HEK293 (cell line): Measurements from ENCODE around the gene ZNF234.

Experiments used
- ZBTB7A ChIP-seq: fragments of 450-650 bp; formaldehyde crosslinking; IDR thresholded peaks from 2 replicates; pipeline ENCODE4 v1.5.1; 2016; ENCODE audit warnings: low read depth, missing biosample characterization, missing genetic modification characterization
- ZNF292 ChIP-seq: fragments of 450-650 bp; formaldehyde crosslinking; IDR thresholded peaks from 2 replicates; pipeline ENCODE4 v1.5.1; 2016; ENCODE audit warnings: low read depth, missing biosample characterization, missing genetic modification characterization, borderline replicate concordance
- ZNF521 ChIP-seq: fragments of 450-650 bp; formaldehyde crosslinking; IDR thresholded peaks from 2 replicates; pipeline ENCODE4 v1.5.1; 2017; ENCODE audit warnings: missing biosample characterization, mild to moderate bottlenecking, missing genetic modification characterization
- ZNF549 ChIP-seq: fragments of 450-650 bp; IDR thresholded peaks from 2 replicates; pipeline ENCODE4 v1.5.1; 2018; ENCODE audit warnings: missing biosample characterization, missing genetic modification characterization, mild to moderate bottlenecking, inconsistent platforms, moderate library complexity
- ZNF664 ChIP-seq: fragments of 450-650 bp; formaldehyde crosslinking; IDR thresholded peaks from 2 replicates; pipeline ENCODE4 v1.5.1; 2016; ENCODE audit warnings: missing biosample characterization, missing genetic modification characterization
- TF ChIP-seq, protein P1 (sequence below): fragments of 450-650 bp; formaldehyde crosslinking; IDR thresholded peaks from 2 replicates; pipeline ENCODE4 v1.5.1; 2016; ENCODE audit warnings: missing biosample characterization, missing genetic modification characterization
- TF ChIP-seq, protein P2 (sequence below): fragments of 450-650 bp; formaldehyde crosslinking; IDR thresholded peaks from 2 replicates; pipeline ENCODE4 v1.5.1; 2016; ENCODE audit warnings: missing biosample characterization, missing genetic modification characterization
- TF ChIP-seq, protein P3 (sequence below): fragments of 450-650 bp; formaldehyde crosslinking; IDR thresholded peaks from 2 replicates; pipeline ENCODE4 v1.5.1; 2016; ENCODE audit warnings: missing biosample characterization, missing genetic modification characterization

DNA sequence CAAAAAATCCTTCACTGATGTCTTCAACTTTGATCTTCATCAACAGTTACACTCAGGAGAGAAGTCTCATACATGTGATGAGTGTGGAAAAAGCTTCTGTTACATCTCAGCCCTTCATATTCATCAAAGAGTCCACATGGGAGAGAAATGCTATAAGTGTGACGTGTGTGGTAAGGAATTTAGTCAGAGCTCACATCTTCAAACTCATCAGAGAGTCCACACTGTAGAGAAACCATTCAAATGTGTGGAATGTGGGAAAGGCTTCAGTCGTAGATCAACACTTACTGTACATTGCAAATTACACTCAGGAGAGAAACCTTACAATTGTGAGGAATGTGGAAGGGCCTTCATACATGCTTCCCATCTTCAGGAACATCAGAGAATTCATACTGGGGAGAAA lies 15.1 kb downstream of the ZNF234 start:
- TF ChIP-seq, protein P1, sequence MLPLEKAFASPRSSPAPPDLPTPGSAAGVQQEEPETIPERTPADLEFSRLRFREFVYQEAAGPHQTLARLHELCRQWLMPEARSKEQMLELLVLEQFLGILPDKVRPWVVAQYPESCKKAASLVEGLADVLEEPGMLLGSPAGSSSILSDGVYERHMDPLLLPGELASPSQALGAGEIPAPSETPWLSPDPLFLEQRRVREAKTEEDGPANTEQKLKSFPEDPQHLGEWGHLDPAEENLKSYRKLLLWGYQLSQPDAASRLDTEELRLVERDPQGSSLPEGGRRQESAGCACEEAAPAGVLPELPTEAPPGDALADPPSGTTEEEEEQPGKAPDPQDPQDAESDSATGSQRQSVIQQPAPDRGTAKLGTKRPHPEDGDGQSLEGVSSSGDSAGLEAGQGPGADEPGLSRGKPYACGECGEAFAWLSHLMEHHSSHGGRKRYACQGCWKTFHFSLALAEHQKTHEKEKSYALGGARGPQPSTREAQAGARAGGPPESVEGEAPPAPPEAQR (tag by site-specific recombination), result no peak
- no peak for TF ChIP-seq ZNF549
- TF ChIP-seq, protein P2, sequence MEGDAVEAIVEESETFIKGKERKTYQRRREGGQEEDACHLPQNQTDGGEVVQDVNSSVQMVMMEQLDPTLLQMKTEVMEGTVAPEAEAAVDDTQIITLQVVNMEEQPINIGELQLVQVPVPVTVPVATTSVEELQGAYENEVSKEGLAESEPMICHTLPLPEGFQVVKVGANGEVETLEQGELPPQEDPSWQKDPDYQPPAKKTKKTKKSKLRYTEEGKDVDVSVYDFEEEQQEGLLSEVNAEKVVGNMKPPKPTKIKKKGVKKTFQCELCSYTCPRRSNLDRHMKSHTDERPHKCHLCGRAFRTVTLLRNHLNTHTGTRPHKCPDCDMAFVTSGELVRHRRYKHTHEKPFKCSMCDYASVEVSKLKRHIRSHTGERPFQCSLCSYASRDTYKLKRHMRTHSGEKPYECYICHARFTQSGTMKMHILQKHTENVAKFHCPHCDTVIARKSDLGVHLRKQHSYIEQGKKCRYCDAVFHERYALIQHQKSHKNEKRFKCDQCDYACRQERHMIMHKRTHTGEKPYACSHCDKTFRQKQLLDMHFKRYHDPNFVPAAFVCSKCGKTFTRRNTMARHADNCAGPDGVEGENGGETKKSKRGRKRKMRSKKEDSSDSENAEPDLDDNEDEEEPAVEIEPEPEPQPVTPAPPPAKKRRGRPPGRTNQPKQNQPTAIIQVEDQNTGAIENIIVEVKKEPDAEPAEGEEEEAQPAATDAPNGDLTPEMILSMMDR (tag by site-specific recombination), result no peak
- TF ChIP-seq, protein P3, sequence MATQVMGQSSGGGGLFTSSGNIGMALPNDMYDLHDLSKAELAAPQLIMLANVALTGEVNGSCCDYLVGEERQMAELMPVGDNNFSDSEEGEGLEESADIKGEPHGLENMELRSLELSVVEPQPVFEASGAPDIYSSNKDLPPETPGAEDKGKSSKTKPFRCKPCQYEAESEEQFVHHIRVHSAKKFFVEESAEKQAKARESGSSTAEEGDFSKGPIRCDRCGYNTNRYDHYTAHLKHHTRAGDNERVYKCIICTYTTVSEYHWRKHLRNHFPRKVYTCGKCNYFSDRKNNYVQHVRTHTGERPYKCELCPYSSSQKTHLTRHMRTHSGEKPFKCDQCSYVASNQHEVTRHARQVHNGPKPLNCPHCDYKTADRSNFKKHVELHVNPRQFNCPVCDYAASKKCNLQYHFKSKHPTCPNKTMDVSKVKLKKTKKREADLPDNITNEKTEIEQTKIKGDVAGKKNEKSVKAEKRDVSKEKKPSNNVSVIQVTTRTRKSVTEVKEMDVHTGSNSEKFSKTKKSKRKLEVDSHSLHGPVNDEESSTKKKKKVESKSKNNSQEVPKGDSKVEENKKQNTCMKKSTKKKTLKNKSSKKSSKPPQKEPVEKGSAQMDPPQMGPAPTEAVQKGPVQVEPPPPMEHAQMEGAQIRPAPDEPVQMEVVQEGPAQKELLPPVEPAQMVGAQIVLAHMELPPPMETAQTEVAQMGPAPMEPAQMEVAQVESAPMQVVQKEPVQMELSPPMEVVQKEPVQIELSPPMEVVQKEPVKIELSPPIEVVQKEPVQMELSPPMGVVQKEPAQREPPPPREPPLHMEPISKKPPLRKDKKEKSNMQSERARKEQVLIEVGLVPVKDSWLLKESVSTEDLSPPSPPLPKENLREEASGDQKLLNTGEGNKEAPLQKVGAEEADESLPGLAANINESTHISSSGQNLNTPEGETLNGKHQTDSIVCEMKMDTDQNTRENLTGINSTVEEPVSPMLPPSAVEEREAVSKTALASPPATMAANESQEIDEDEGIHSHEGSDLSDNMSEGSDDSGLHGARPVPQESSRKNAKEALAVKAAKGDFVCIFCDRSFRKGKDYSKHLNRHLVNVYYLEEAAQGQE (tag by site-specific recombination), result no peak
- TF ChIP-seq ZNF664 (tag by site-specific recombination), result no peak
- TF ChIP-seq ZNF292 (tag by site-specific recombination), result no peak
- no peak for TF ChIP-seq ZBTB7A (tag by site-specific recombination)
- TF ChIP-seq ZNF521, result no peak
